ENCODE data around the gene PCTP.

GRCh38 chr17:55806745-55807495 is 56.1 kb downstream of the PCTP start:
- TF ChIP-seq CTCF (IDR thresholded peaks at IDR 0.05; ENCODE audit: poor library complexity) (no peak), EZH2phosphoT487 (IDR thresholded peaks at IDR 0.05; ENCODE audit: low read depth, severe bottlenecking, unreplicated experiment) (no peak)
